Lower leg skin (tissue), 3 donors: ENCODE measurements around the gene PRELID3B.

Experiments
- CTCF ChIP-seq, 3 donors: fragments of 450-650 bp; IDR thresholded peaks; one replicate each; pipeline ENCODE4 v1.5.1; 2016; ENCODE audit warnings: antibody characterized with exemption in 3 of 3, mild to moderate bottlenecking in 3 of 3, moderate library complexity in 2 of 3
- POLR2A ChIP-seq, 2 donors: fragments of 450-650 bp; IDR thresholded peaks; one replicate each; pipeline ENCODE4 v1.6.1; 2016 to 2017; ENCODE audit warnings: antibody characterized with exemption in 2 of 2, mild to moderate bottlenecking in 1 of 2, moderate library complexity in 1 of 2

GRCh38 chr20:59022754-59023153, 19.8 kb downstream of the PRELID3B start:
- TF ChIP-seq CTCF (IDR thresholded peaks at IDR 0.05) (no peak), POLR2A (IDR thresholded peaks at IDR 0.05) (no peak)
